H9 (cell line): ENCODE results near the gene PITRM1. TPM values are rescaled to one million over a fixed set of nuclear protein-coding genes. Genes with fewer than 3 reads are reported as not detected.
A peak's percentile ranks its signal among the peaks of the same experiment; 100 is the strongest.

Experiments used
- DNase-seq: peaks from one replicate; pipeline ENCODE4 v3.0.0-alpha.2; 2017
- H2AFZ ChIP-seq: one replicate; pipeline ENCODE4 v1.6.1; 2013; ENCODE audit warnings: mild to moderate bottlenecking, low read length, control low read depth, moderate library complexity
- H2AK5ac ChIP-seq: 2 replicates; pipeline ENCODE4 v1.6.1; 2013; ENCODE audit warnings: low read length, control low read depth, mixed read lengths; ENCODE audit not compliant: insufficient read length
- H2BK120ac ChIP-seq: one replicate; pipeline ENCODE4 v1.6.1; 2013; ENCODE audit warnings: low read depth, mild to moderate bottlenecking, low read length, control low read depth, inconsistent platforms; ENCODE audit not compliant: poor library complexity, severe bottlenecking
- H2BK12ac ChIP-seq: 2 replicates; pipeline ENCODE4 v1.6.1; 2013; ENCODE audit warnings: low read length, control low read depth, mixed read lengths, low read depth; ENCODE audit not compliant: insufficient read length
- H2BK15ac ChIP-seq: 2 replicates; pipeline ENCODE4 v1.6.1; 2013; ENCODE audit warnings: low read depth, low read length, control low read depth
- H2BK20ac ChIP-seq: one replicate; pipeline ENCODE4 v1.6.1; 2013; ENCODE audit warnings: low read depth, mild to moderate bottlenecking, low read length, control low read depth, inconsistent platforms; ENCODE audit not compliant: poor library complexity, severe bottlenecking
- H2BK5ac ChIP-seq: 2 replicates; pipeline ENCODE4 v1.6.1; 2013; ENCODE audit warnings: low read length, control low read depth, mixed read lengths; ENCODE audit not compliant: insufficient read length
- H3K14ac ChIP-seq: 2 replicates; pipeline ENCODE4 v1.6.1; 2013; ENCODE audit warnings: low read length, control low read depth; ENCODE audit not compliant: insufficient read depth
- H3K18ac ChIP-seq: 2 replicates; pipeline ENCODE4 v1.6.1; 2013; ENCODE audit warnings: low read depth, mild to moderate bottlenecking, mixed read lengths, low read length, control low read depth; ENCODE audit not compliant: insufficient read length
- H3K23ac ChIP-seq: 2 replicates; pipeline ENCODE4 v1.6.1; 2013; ENCODE audit warnings: low read length, control low read depth, mixed read lengths, low read depth; ENCODE audit not compliant: insufficient read length
- H3K23me2 ChIP-seq: 2 replicates; pipeline ENCODE4 v1.6.1; 2013; ENCODE audit warnings: low read depth, mild to moderate bottlenecking, mixed read lengths, low read length, control low read depth; ENCODE audit not compliant: insufficient read length, poor library complexity, severe bottlenecking
- H3K27ac ChIP-seq: 2 replicates; pipeline ENCODE4 v1.5.1; 2013; ENCODE audit warnings: low read length, control low read depth, mixed read lengths, low read depth; ENCODE audit not compliant: insufficient read length
- H3K27me3 ChIP-seq: 2 replicates; pipeline ENCODE4 v1.6.1; 2013; ENCODE audit warnings: low read length, control low read depth, inconsistent platforms; ENCODE audit not compliant: insufficient read depth
- H3K4ac ChIP-seq: 2 replicates; pipeline ENCODE4 v1.6.1; 2013; ENCODE audit warnings: low read depth, mild to moderate bottlenecking, control low read depth, inconsistent platforms, low read length, moderate library complexity
- H3K4me1 ChIP-seq: 2 replicates; pipeline ENCODE4 v1.6.1; 2013; ENCODE audit warnings: low read length, control low read depth, inconsistent platforms; ENCODE audit not compliant: insufficient read depth
- H3K4me2 ChIP-seq: 2 replicates; pipeline ENCODE4 v1.6.1; 2013; ENCODE audit warnings: low read length, control low read depth, mixed read lengths; ENCODE audit not compliant: insufficient read length, insufficient read depth
- H3K56ac ChIP-seq: 2 replicates; pipeline ENCODE4 v1.6.1; 2013; ENCODE audit warnings: low read depth, mild to moderate bottlenecking, mixed read lengths, low read length, control low read depth; ENCODE audit not compliant: insufficient read length
- H3K79me1 ChIP-seq: 2 replicates; pipeline ENCODE4 v1.6.1; 2013; ENCODE audit warnings: low read depth, mild to moderate bottlenecking, moderate library complexity, low read length, control low read depth, inconsistent platforms; ENCODE audit not compliant: insufficient read depth, poor library complexity, severe bottlenecking
- H3K79me2 ChIP-seq: 2 replicates; pipeline ENCODE4 v1.6.1; 2013; ENCODE audit warnings: low read length, control low read depth, inconsistent platforms; ENCODE audit not compliant: insufficient read depth
- H3K9ac ChIP-seq: 2 replicates; pipeline ENCODE4 v1.6.1; 2013; ENCODE audit warnings: low read length, control low read depth, mixed read lengths; ENCODE audit not compliant: insufficient read length; ENCODE audit errors: extremely low read depth
- H3K9me3 ChIP-seq: one replicate; pipeline ENCODE4 v1.6.1; 2013; ENCODE audit warnings: low read depth, low read length, inconsistent platforms; ENCODE audit not compliant: control insufficient read depth
- H3T11ph ChIP-seq: one replicate; pipeline ENCODE4 v1.6.1; 2013; ENCODE audit warnings: mild to moderate bottlenecking, low read length, control low read depth, inconsistent platforms
- H4K20me1 ChIP-seq: one replicate; pipeline ENCODE4 v1.6.1; 2013; ENCODE audit not compliant: control insufficient read depth, insufficient read length, insufficient read depth
- H4K5ac ChIP-seq: 2 replicates; pipeline ENCODE4 v1.6.1; 2013; ENCODE audit warnings: low read depth, mild to moderate bottlenecking, mixed read lengths, low read length, control low read depth; ENCODE audit not compliant: insufficient read length
- H4K8ac ChIP-seq: replicated peaks from 2 replicates; pipeline ENCODE4 v1.6.1; 2013; ENCODE audit warnings: low read length, control low read depth, mixed read lengths, low read depth; ENCODE audit not compliant: insufficient read length
- H4K91ac ChIP-seq: 2 replicates; pipeline ENCODE4 v1.6.1; 2013; ENCODE audit warnings: low read depth, mild to moderate bottlenecking, moderate library complexity, mixed read lengths, low read length, control low read depth; ENCODE audit not compliant: insufficient read length
- H3K27ac Mint-ChIP-seq, 3 experiments: 2 replicates in 2 of 3; 3 replicates in 1 of 3; pipeline ENCODE4 v1.8.0; 2020 to 2021; ENCODE audit warnings: mixed read lengths in 3 of 3, mild to moderate bottlenecking in 1 of 3, moderate library complexity in 1 of 3
- H3K27me3 Mint-ChIP-seq: 2 replicates; pipeline ENCODE4 v1.8.0; 2021; ENCODE audit warnings: low read depth, mild to moderate bottlenecking, moderate library complexity, mixed read lengths
- H3K36me3 Mint-ChIP-seq, 3 experiments: 2 replicates in 2 of 3; 3 replicates in 1 of 3; pipeline ENCODE4 v1.8.0; 2020 to 2021; ENCODE audit warnings: low read depth in 3 of 3, mixed read lengths in 3 of 3; ENCODE audit not compliant: insufficient read depth in 1 of 3
- H3K4me1 Mint-ChIP-seq, 2 experiments: 2 replicates each; pipeline ENCODE4 v1.8.0; 2020; ENCODE audit warnings: mixed read lengths in 2 of 2
- H3K4me3 Mint-ChIP-seq, 2 experiments: 2 replicates in 1 of 2; 3 replicates in 1 of 2; pipeline ENCODE4 v1.8.0; 2020 to 2021; ENCODE audit warnings: mild to moderate bottlenecking in 2 of 2, mixed read lengths in 2 of 2, moderate library complexity in 1 of 2
- H3K9me3 Mint-ChIP-seq, 2 experiments: 2 replicates in 1 of 2; 3 replicates in 1 of 2; pipeline ENCODE4 v1.8.0; 2020; ENCODE audit warnings: mild to moderate bottlenecking in 2 of 2, mixed read lengths in 2 of 2, moderate library complexity in 1 of 2
- CTCF ChIP-seq: fragments of 200-600 bp; sonication (generic); conservative IDR thresholded peaks from 3 replicates; pipeline ENCODE4 v1.8.0; 2021; ENCODE audit warnings: antibody characterized with exemption, mild to moderate bottlenecking
- whole genome bisulfite sequencing: extraction: QIAGEN DNeasy Blood & Tissue Kit; methylation state at CpG from one replicate; pipeline ENCODE4 v1.1.7; 2013; ENCODE audit warnings: missing lambda C conversion rate, low lambda C conversion rate, mixed read lengths; ENCODE audit not compliant: insufficient read length; ENCODE audit errors: extremely low coverage; 5-methylcytosine and 5-hydroxymethylcytosine counted together
- total RNA-seq: library from RNA; stranded (reverse); gene quantifications from 2 replicates; pipeline ENCODE4 v1.2.1, GENCODE V29; 2021

The PITRM1 gene
- total RNA-seq, 1 experiment from 2014 or later: 27.8 TPM

- H3K4me1 Mint-ChIP-seq: no peaks in the 10 kb centered on the region
- no peak for DNase-seq
- no peaks in the 10 kb centered on the region for H3K23me2 ChIP-seq
- H3K9me3 Mint-ChIP-seq: no peaks in the 10 kb centered on the region
- no peak for TF ChIP-seq CTCF
- H2BK120ac ChIP-seq: no peak overlapping the region
- H3K14ac ChIP-seq: no peak overlapping the region
- H3K4me1 ChIP-seq: no peaks in the 10 kb centered on the region
- 100% methylated on average over 1 of the region's 17 CpGs for whole genome bisulfite sequencing
- H4K91ac ChIP-seq: no peak overlapping the region
- no peaks in the 10 kb centered on the region for H3K79me1 ChIP-seq
- H3K23ac ChIP-seq: no peak overlapping the region
- no peak overlapping the region for H2BK15ac ChIP-seq
- H3K56ac ChIP-seq: no peak overlapping the region
- H2BK5ac ChIP-seq: no peak overlapping the region
- peak overlapping the region in 2 of 3 experiments; percentile 19 to 42; a peak in 2 of 7 replicates for H3K27ac Mint-ChIP-seq
- no peak overlapping the region for H3K4me2 ChIP-seq
- no peak overlapping the region for H3K9ac ChIP-seq
- no peak overlapping the region for H4K8ac ChIP-seq
- no peaks in the 10 kb centered on the region for H3K9me3 ChIP-seq
- H3K18ac ChIP-seq: no peak overlapping the region
- H3K36me3 Mint-ChIP-seq: peaks cover 16 to 81% (median 80%) of the 10 kb centered on the region in 3 experiments; a peak in 6 of 7 replicates
- no peak overlapping the region for H2BK12ac ChIP-seq
- H3T11ph ChIP-seq: no peak overlapping the region
- H2AFZ ChIP-seq: no peak overlapping the region
- H3K27ac ChIP-seq: no peak overlapping the region
- no peak overlapping the region for H2AK5ac ChIP-seq
- no peak overlapping the region for H2BK20ac ChIP-seq
- no peak overlapping the region for H3K4me3 Mint-ChIP-seq
- H3K27me3 Mint-ChIP-seq: no peaks in the 10 kb centered on the region
- H4K5ac ChIP-seq: no peak overlapping the region
- no peak overlapping the region for H3K4ac ChIP-seq
- no peaks in the 10 kb centered on the region for H4K20me1 ChIP-seq
- no peaks in the 10 kb centered on the region for H3K27me3 ChIP-seq
- no peaks in the 10 kb centered on the region for H3K79me2 ChIP-seq
Measured at GRCh38 chr10:3143366-3143765, 29.2 kb downstream of the PITRM1 start.
